SK-N-SH treated with all-trans-retinoic acid at 6 μM for 48 hours (cell line): ENCODE data around the gene DYNC1I2.

Experiments
- ARNTL ChIP-seq: fragments of 450-650 bp; formaldehyde crosslinking; IDR thresholded peaks from 2 replicates; pipeline ENCODE4 v1.5.0; 2020; ENCODE audit warnings: low read depth, mild to moderate bottlenecking, moderate library complexity, borderline replicate concordance
- BACH2 ChIP-seq: fragments of 250-450 bp; sonication (Bioruptor Pico); IDR thresholded peaks from 2 replicates; pipeline ENCODE4 v1.9.0; 2021; ENCODE audit warnings: mild to moderate bottlenecking, borderline replicate concordance
- PATZ1 ChIP-seq: fragments of 250-450 bp; sonication (Bioruptor Pico); IDR thresholded peaks from 2 replicates; pipeline ENCODE4 v1.8.0; 2020; ENCODE audit warnings: mild to moderate bottlenecking, moderate library complexity, borderline replicate concordance
- POU6F1 ChIP-seq: fragments of 250-450 bp; sonication (Bioruptor Pico); IDR thresholded peaks from 2 replicates; pipeline ENCODE4 v1.8.0; 2021; ENCODE audit warnings: low read depth, mild to moderate bottlenecking, moderate library complexity, borderline replicate concordance
- PPARA ChIP-seq: fragments of 250-450 bp; sonication (Bioruptor Pico); IDR thresholded peaks from 2 replicates; pipeline ENCODE4 v1.5.0; 2020; ENCODE audit warnings: mild to moderate bottlenecking, borderline replicate concordance
- RARB ChIP-seq: fragments of 250-450 bp; sonication (Bioruptor Pico); IDR thresholded peaks from 2 replicates; pipeline ENCODE4 v1.8.0; 2021; ENCODE audit warnings: mild to moderate bottlenecking, moderate library complexity
- TCF4 ChIP-seq: fragments of 250-450 bp; sonication (Bioruptor Pico); IDR thresholded peaks from 2 replicates; pipeline ENCODE4 v1.8.0; 2021; ENCODE audit warnings: mild to moderate bottlenecking, moderate library complexity, borderline replicate concordance
- TOX ChIP-seq: fragments of 250-450 bp; sonication (Bioruptor Pico); IDR thresholded peaks from 2 replicates; pipeline ENCODE4 v1.8.0; 2021; ENCODE audit warnings: mild to moderate bottlenecking, moderate library complexity, borderline replicate concordance
- TSHZ2 ChIP-seq: fragments of 250-450 bp; sonication (Bioruptor Pico); IDR thresholded peaks from 2 replicates; pipeline ENCODE4 v1.5.0; 2020; ENCODE audit warnings: mild to moderate bottlenecking, moderate library complexity
- ZFP3 ChIP-seq: fragments of 250-450 bp; sonication (Bioruptor Pico); IDR thresholded peaks from 2 replicates; pipeline ENCODE4 v1.5.0; 2020; ENCODE audit warnings: mild to moderate bottlenecking, moderate library complexity
- ZFP30 ChIP-seq: fragments of 450-650 bp; formaldehyde crosslinking; IDR thresholded peaks from 2 replicates; pipeline ENCODE4 v1.5.0; 2022; ENCODE audit warnings: mild to moderate bottlenecking, moderate library complexity
- ZNF565 ChIP-seq: fragments of 450-650 bp; formaldehyde crosslinking; conservative IDR thresholded peaks from 2 replicates; pipeline ENCODE4 v1.5.0; 2020; ENCODE audit warnings: low read depth, mild to moderate bottlenecking, moderate library complexity
- ZNF8 ChIP-seq: fragments of 450-650 bp; formaldehyde crosslinking; IDR thresholded peaks from 2 replicates; pipeline ENCODE4 v1.5.0; 2020; ENCODE audit warnings: mild to moderate bottlenecking, moderate library complexity
- TF ChIP-seq, protein P1 (sequence below): fragments of 250-450 bp; sonication (Bioruptor Pico); IDR thresholded peaks from 2 replicates; pipeline ENCODE4 v1.5.1; 2021; ENCODE audit warnings: mild to moderate bottlenecking, moderate library complexity

GRCh38 chr2:171711351-171711750, 24.1 kb downstream of the DYNC1I2 start:
- TF ChIP-seq TOX (CRISPR knock-in tag) (no peak), TSHZ2 (CRISPR knock-in tag) (no peak), ARNTL (CRISPR knock-in tag) (no peak), BACH2 (CRISPR knock-in tag) (no peak), PATZ1 (CRISPR knock-in tag) (no peak), ZNF565 (CRISPR knock-in tag) (no peak), TCF4 (no peak), ZNF8 (no peak), RARB (CRISPR knock-in tag) (no peak), POU6F1 (CRISPR knock-in tag) (no peak), ZFP30 (CRISPR knock-in tag) (no peak), ZFP3 (CRISPR knock-in tag) (no peak), PPARA (CRISPR knock-in tag) (no peak)
- TF ChIP-seq, protein P1, sequence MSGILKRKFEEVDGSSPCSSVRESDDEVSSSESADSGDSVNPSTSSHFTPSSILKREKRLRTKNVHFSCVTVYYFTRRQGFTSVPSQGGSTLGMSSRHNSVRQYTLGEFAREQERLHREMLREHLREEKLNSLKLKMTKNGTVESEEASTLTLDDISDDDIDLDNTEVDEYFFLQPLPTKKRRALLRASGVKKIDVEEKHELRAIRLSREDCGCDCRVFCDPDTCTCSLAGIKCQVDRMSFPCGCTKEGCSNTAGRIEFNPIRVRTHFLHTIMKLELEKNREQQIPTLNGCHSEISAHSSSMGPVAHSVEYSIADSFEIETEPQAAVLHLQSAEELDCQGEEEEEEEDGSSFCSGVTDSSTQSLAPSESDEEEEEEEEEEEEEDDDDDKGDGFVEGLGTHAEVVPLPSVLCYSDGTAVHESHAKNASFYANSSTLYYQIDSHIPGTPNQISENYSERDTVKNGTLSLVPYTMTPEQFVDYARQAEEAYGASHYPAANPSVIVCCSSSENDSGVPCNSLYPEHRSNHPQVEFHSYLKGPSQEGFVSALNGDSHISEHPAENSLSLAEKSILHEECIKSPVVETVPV (CRISPR knock-in tag) = no peak
